ENCODE data around the gene GLTP. TPM values are rescaled to one million over a fixed set of nuclear protein-coding genes. Genes with fewer than 3 reads are reported as not detected.

GLTP gene
- total RNA-seq, 1 donor from 2014 or later = 27.1 TPM

DNA sequence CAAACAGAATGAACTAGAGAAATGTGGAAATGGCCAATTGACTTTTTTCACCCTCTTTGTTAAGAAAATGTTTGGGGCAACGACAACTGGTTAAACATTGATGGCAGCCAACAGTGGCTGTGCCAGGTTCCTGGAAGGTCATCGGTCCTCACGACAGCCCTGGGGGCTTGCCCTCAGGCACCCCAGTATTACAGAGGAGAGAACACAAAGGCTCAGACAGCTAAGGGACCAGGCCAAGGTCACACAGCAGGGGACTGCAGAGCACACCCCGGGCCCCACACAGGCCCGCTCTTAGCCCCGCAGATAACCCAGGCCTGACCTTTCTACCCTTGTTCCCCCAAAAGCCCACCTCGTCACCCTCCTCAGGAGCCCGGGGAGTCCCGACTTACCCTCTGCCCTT is 48.4 kb downstream of the GLTP start:
- Histone ChIP-seq H3K27me3 (ENCODE audit: insufficient read depth, low read length) (peaks cover 11% of the 10 kb centered on the region), H3K4me1 (ENCODE audit: insufficient read depth, low read length) (no peaks in the 10 kb centered on the region), H3K4me3 (ENCODE audit: insufficient read depth, low read depth, low read length) (no peak overlapping the region), H3K27ac (ENCODE audit: low read depth, low read length) (no peak overlapping the region), H3K9ac (ENCODE audit: low read length) (no peak overlapping the region), H4K20me1 (ENCODE audit: insufficient read depth, low read length) (peaks cover 10% of the 10 kb centered on the region), H3K36me3 (ENCODE audit: insufficient read depth, low read length) (no peaks in the 10 kb centered on the region), H3K79me2 (ENCODE audit: insufficient read depth, low read length) (no peaks in the 10 kb centered on the region), H2AFZ (ENCODE audit: low read depth, low read length) (no peak overlapping the region), H3K9me3 (ENCODE audit: insufficient read depth, low read depth, low read length) (no peaks in the 10 kb centered on the region), H3K4me2 (ENCODE audit: low read length) (no peak overlapping the region)
- Mint-ChIP-seq H3K9me3 (ENCODE audit: unreplicated experiment) (no peaks in the 10 kb centered on the region), H3K27ac (ENCODE audit: unreplicated experiment) (no peak overlapping the region), H3K36me3 (ENCODE audit: low read depth, unreplicated experiment) (no peaks in the 10 kb centered on the region), H3K27me3 (ENCODE audit: low read depth, unreplicated experiment) (peaks cover 14% of the 10 kb centered on the region), H3K4me3 (ENCODE audit: unreplicated experiment) (no peak overlapping the region), H3K4me1 (ENCODE audit: low read depth, unreplicated experiment) (no peaks in the 10 kb centered on the region)
- TF ChIP-seq EZH2 (IDR thresholded peaks at IDR 0.05; ENCODE audit: insufficient read depth, low read length) (no peak), CTCF (IDR thresholded peaks at IDR 0.05; ENCODE audit: insufficient read depth, low read depth, low read length) (no peak)
- DNase-seq (ENCODE audit: low read depth) (no peak), FAIRE-seq (no peak)

GRCh38 chr12:109831365-109831764 is 49.0 kb downstream of the GLTP start:
- FAIRE-seq (no peak), DNase-seq (ENCODE audit: low read depth) (no peak)
- no peaks in the 10 kb centered on the region for H3K9me3 Mint-ChIP-seq (ENCODE audit: unreplicated experiment)
- H3K27ac Mint-ChIP-seq (ENCODE audit: unreplicated experiment) = no peak overlapping the region
- H3K36me3 ChIP-seq (ENCODE audit: insufficient read depth, low read length) = no peaks in the 10 kb centered on the region
- H3K9me3 ChIP-seq (ENCODE audit: insufficient read depth, low read depth, low read length) = no peaks in the 10 kb centered on the region
- H3K4me1 ChIP-seq (ENCODE audit: insufficient read depth, low read length) = no peaks in the 10 kb centered on the region
- H3K9ac ChIP-seq (ENCODE audit: low read length) = no peak overlapping the region
- no peak overlapping the region for H3K4me2 ChIP-seq (ENCODE audit: low read length)
- H3K27me3 Mint-ChIP-seq (ENCODE audit: low read depth, unreplicated experiment) = peaks cover 17% of the 10 kb centered on the region
- H3K79me2 ChIP-seq (ENCODE audit: insufficient read depth, low read length) = no peaks in the 10 kb centered on the region
- no peaks in the 10 kb centered on the region for H3K4me1 Mint-ChIP-seq (ENCODE audit: low read depth, unreplicated experiment)
- peaks cover 11% of the 10 kb centered on the region for H3K27me3 ChIP-seq (ENCODE audit: insufficient read depth, low read length)
- TF ChIP-seq EZH2 (IDR thresholded peaks at IDR 0.05; ENCODE audit: insufficient read depth, low read length) (no peak), CTCF (IDR thresholded peaks at IDR 0.05; ENCODE audit: insufficient read depth, low read depth, low read length) (no peak)
- no peaks in the 10 kb centered on the region for H3K36me3 Mint-ChIP-seq (ENCODE audit: low read depth, unreplicated experiment)
- no peak overlapping the region for H3K27ac ChIP-seq (ENCODE audit: low read depth, low read length)
- H4K20me1 ChIP-seq (ENCODE audit: insufficient read depth, low read length) = peaks cover 15% of the 10 kb centered on the region
- no peak overlapping the region for H3K4me3 ChIP-seq (ENCODE audit: insufficient read depth, low read depth, low read length)
- no peak overlapping the region for H2AFZ ChIP-seq (ENCODE audit: low read depth, low read length)
- no peak overlapping the region for H3K4me3 Mint-ChIP-seq (ENCODE audit: unreplicated experiment)

DNA sequence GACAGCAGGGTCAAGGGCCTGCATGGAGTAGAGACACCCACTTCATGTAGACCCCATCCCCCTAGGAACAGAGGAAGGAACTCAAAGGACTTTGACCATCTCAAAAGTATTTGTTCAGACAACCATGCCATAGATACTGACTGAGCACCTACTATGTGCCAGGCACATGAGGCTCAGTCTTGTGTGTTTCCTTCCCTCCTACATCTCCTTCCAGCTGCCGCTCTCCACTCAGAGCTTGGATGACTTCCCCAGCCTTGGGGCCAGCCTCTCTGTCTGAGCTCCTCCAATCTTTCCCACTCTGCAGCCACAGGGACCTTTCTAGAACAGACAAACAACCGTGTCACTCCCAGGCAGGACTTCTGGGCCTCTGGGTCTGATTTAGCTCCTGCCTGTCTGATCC is 49.6 kb downstream of the GLTP start:
- no peaks in the 10 kb centered on the region for H3K9me3 Mint-ChIP-seq (ENCODE audit: unreplicated experiment)
- H3K36me3 Mint-ChIP-seq (ENCODE audit: low read depth, unreplicated experiment) = no peaks in the 10 kb centered on the region
- FAIRE-seq (no peak), DNase-seq (ENCODE audit: low read depth) (no peak)
- TF ChIP-seq CTCF (IDR thresholded peaks at IDR 0.05; ENCODE audit: insufficient read depth, low read depth, low read length) = no peak
- no peak for TF ChIP-seq EZH2 (IDR thresholded peaks at IDR 0.05; ENCODE audit: insufficient read depth, low read length)
- Histone ChIP-seq H3K27me3 (ENCODE audit: insufficient read depth, low read length) (peaks cover 11% of the 10 kb centered on the region), H3K79me2 (ENCODE audit: insufficient read depth, low read length) (no peaks in the 10 kb centered on the region), H3K27ac (ENCODE audit: low read depth, low read length) (no peak overlapping the region), H3K4me1 (ENCODE audit: insufficient read depth, low read length) (no peaks in the 10 kb centered on the region), H3K4me2 (ENCODE audit: low read length) (no peak overlapping the region), H4K20me1 (ENCODE audit: insufficient read depth, low read length) (peaks cover 16% of the 10 kb centered on the region), H3K9me3 (ENCODE audit: insufficient read depth, low read depth, low read length) (no peaks in the 10 kb centered on the region), H3K9ac (ENCODE audit: low read length) (no peak overlapping the region), H3K4me3 (ENCODE audit: insufficient read depth, low read depth, low read length) (no peak overlapping the region), H3K36me3 (ENCODE audit: insufficient read depth, low read length) (no peaks in the 10 kb centered on the region), H2AFZ (ENCODE audit: low read depth, low read length) (no peak overlapping the region)
- no peak overlapping the region for H3K27ac Mint-ChIP-seq (ENCODE audit: unreplicated experiment)
- no peak overlapping the region for H3K4me3 Mint-ChIP-seq (ENCODE audit: unreplicated experiment)
- H3K27me3 Mint-ChIP-seq (ENCODE audit: low read depth, unreplicated experiment) = peaks cover 15% of the 10 kb centered on the region
- H3K4me1 Mint-ChIP-seq (ENCODE audit: low read depth, unreplicated experiment) = no peaks in the 10 kb centered on the region
